ENCODE measurements around the gene HAGH.

The HAGH gene

GRCh38 chr16:1773703-1774447 is 52.8 kb downstream of the HAGH start:
- DNase-seq (ENCODE audit: low spot score), result no peak

- peak; percentile 76 for DNase-seq (ENCODE audit: low spot score)
These were observed 53.5 kb downstream of the HAGH start, which contains the start of gene MRPS34 for GRCh38 chr16:1772908-1773702. Gene MRPS34, minus strand, starts transcription at chr16:1773134. Its CDS starts 15 bp downstream, at chr16:1773119.

GRCh38 chr16:1772362-1772907 is 54.2 kb downstream of the HAGH start, which contains the start of gene EME2:
Gene EME2, plus strand, starts transcription at chr16:1772810. Its CDS starts 418 bp downstream, at chr16:1773228.
- no peak for DNase-seq (ENCODE audit: low spot score)

GRCh38 chr16:1771864-1772361 is 54.7 kb downstream of the HAGH start:
- no peak for DNase-seq (ENCODE audit: low spot score)

GRCh38 chr16:1771188-1771863 is 55.3 kb downstream of the HAGH start, which contains the start of gene NME3:
Gene NME3, minus strand, starts transcription at chr16:1771543. Its CDS starts 9 bp downstream, at chr16:1771534.
- DNase-seq (ENCODE audit: low spot score), result no peak

- DNase-seq (ENCODE audit: low spot score), result no peak
These were observed 56.1 kb downstream of the HAGH start for GRCh38 chr16:1770328-1771187.

GRCh38 chr16:1769402-1770300 is 57.0 kb downstream of the HAGH start:
- no peak for DNase-seq (ENCODE audit: low spot score)

- no peak for DNase-seq (ENCODE audit: low spot score)
These were observed 57.7 kb downstream of the HAGH start for GRCh38 chr16:1768767-1769401.

- no peak for DNase-seq (ENCODE audit: low spot score)
These were observed 58.4 kb downstream of the HAGH start for GRCh38 chr16:1768061-1768766.

GRCh38 chr16:1767116-1767994 is 59.3 kb downstream of the HAGH start:
- no peak for DNase-seq (ENCODE audit: low spot score)

- no peak for DNase-seq (ENCODE audit: low spot score)
These were observed 59.9 kb downstream of the HAGH start for GRCh38 chr16:1766701-1767100.

GRCh38 chr16:1766231-1766630 is 60.4 kb downstream of the HAGH start:
- no peak for DNase-seq (ENCODE audit: low spot score)

- DNase-seq (ENCODE audit: low spot score), result no peak
These were observed 60.8 kb downstream of the HAGH start for GRCh38 chr16:1765826-1766225.

GRCh38 chr16:1764971-1765370 is 61.7 kb downstream of the HAGH start:
- no peak for DNase-seq (ENCODE audit: low spot score)

GRCh38 chr16:1763521-1764511 is 62.8 kb downstream of the HAGH start:
- no peak for DNase-seq (ENCODE audit: low spot score)

GRCh38 chr16:1762879-1763520 is 63.6 kb downstream of the HAGH start:
- DNase-seq (ENCODE audit: low spot score), result no peak

All from kidney capillary endothelial cell (primary cell).